SK-N-MC (cell line): ENCODE data around the gene CFAP119.

Source experiments
- DNase-seq: peaks from one replicate; pipeline ENCODE4 v3.0.0-alpha.2; 2011; ENCODE audit warnings: low read depth, low spot score
- H3K27ac ChIP-seq: fragments of 200-600 bp; sonication (generic); 2 replicates; pipeline ENCODE4 v1.5.1; 2016; ENCODE audit warnings: mixed run types
- H3K36me3 ChIP-seq: fragments of 200-600 bp; sonication (generic); 2 replicates; pipeline ENCODE4 v1.6.1; 2017; ENCODE audit warnings: antibody characterized with exemption, low read length, mixed read lengths; ENCODE audit not compliant: insufficient read depth
- H3K4me3 ChIP-seq: fragments of 200-600 bp; sonication (generic); 2 replicates; pipeline ENCODE4 v1.5.1; 2016
- H3K9ac ChIP-seq: fragments of 200-600 bp; sonication (generic); 2 replicates; pipeline ENCODE4 v1.8.0; 2017; ENCODE audit warnings: mixed run types, mixed read lengths; ENCODE audit not compliant: insufficient read length
- H3K9me3 ChIP-seq: fragments of 200-600 bp; sonication (generic); 2 replicates; pipeline ENCODE4 v1.6.1; 2017; ENCODE audit warnings: low read depth, mild to moderate bottlenecking, antibody characterized with exemption, low read length, moderate library complexity, mixed read lengths
- EZH2 ChIP-seq: fragments of 200-600 bp; sonication (generic); IDR thresholded peaks from one replicate; pipeline ENCODE4 v1.6.1; 2017; ENCODE audit warnings: antibody characterized with exemption
- FOXP2 ChIP-seq: optimal IDR thresholded peaks from 2 replicates; pipeline ENCODE3; 2011; ENCODE audit warnings: mild to moderate bottlenecking, moderate library complexity; ENCODE audit not compliant: insufficient read depth; ENCODE audit errors: extremely low read length, control extremely low read depth
- POLR2AphosphoS5 ChIP-seq: IDR thresholded peaks from 2 replicates; pipeline ENCODE4 v1.6.1; 2012; ENCODE audit warnings: mild to moderate bottlenecking, low read depth, low read length, borderline replicate concordance

Gene CFAP119

DNA sequence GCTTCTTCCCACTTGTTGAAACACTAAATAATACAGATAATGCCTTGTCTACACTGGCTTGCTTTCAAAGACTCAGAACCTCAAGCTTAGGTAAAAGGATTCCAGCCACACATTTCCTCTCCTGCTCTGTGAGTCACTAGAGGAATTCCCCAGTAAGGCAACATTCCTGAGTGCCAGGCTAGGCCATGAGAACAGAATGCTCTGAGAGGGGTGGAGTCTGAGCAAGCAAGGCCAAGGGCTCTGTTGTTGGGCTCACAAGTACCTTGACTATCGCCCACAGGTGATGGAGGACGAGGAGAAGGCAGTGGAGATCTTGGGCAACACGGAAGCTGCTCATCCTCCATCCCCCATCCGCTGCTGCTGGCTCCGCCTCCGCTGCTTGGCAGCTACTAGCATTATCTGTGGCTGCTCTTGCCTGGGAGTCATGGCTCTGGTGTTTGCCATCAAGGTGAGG is 20.4 kb downstream of the CFAP119 start:
- Histone ChIP-seq H3K9ac (no peak overlapping the region), H3K4me3 (no peak overlapping the region), H3K27ac (no peak overlapping the region)

DNA sequence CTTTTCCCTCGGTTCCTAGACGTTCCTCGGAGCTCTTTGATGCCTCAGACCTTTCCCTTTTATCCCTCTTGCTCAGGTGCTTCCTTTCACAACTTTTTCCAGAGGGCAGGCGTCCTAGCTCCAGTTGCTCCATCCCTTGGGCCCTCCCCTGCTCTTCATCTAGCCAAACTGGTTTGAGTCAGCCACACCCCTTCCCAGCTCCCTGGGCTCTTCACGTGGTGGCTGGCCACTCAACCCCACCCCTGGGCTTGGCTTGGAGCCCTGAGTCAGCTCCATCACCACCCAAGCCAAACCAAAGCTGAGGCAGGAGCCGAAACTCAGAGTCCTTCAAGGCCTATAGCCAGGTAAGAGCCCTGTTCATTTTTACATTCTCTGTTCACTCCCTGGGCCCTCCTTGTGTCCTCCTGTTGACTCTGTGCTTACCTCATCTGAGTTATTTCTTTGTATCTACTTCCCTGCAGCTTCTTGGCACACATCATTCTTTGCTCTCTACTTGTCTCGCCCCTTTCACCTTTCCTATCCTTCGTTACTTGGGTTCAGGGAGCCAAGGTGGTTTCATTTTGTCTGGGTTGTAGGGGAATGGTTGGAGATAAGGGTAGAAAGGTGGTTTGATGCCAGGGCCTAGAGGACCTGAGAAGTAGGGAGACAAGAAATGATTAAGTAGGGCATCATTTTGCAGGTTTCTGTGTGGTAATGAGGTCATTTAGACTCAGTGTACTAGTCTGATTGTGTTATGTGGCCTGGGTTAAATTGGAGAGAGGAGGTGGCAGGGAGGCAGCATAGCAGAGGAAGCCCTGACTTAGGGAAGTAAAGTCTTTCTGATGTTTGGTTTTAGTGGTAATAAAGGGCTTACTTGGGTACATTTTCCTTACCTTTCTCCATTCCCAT is 21.3 kb downstream of the CFAP119 start:
- TF ChIP-seq POLR2AphosphoS5: peak; percentile 27; the same call in 1 of the 2 replicates
- no peak for TF ChIP-seq FOXP2
- no peak for DNase-seq
- Histone ChIP-seq H3K9me3 (no peaks in the 10 kb centered on the region), H3K9ac (no peak overlapping the region), H3K4me3 (no peak overlapping the region), H3K36me3 (peaks cover 43% of the 10 kb centered on the region), H3K27ac (0 out of 2 replicates have a peak overlapping the region, but pooled peaks have one; percentile 44)

More for the DNA sequence above, 20.4 kb downstream of the CFAP119 start:
- TF ChIP-seq FOXP2 (no peak), EZH2 (no peak), POLR2AphosphoS5 (no peak; the same call in 1 of the 2 replicates)
- no peak for DNase-seq
- no peaks in the 10 kb centered on the region for H3K9me3 ChIP-seq
- H3K36me3 ChIP-seq: peaks cover 34% of the 10 kb centered on the region

DNA sequence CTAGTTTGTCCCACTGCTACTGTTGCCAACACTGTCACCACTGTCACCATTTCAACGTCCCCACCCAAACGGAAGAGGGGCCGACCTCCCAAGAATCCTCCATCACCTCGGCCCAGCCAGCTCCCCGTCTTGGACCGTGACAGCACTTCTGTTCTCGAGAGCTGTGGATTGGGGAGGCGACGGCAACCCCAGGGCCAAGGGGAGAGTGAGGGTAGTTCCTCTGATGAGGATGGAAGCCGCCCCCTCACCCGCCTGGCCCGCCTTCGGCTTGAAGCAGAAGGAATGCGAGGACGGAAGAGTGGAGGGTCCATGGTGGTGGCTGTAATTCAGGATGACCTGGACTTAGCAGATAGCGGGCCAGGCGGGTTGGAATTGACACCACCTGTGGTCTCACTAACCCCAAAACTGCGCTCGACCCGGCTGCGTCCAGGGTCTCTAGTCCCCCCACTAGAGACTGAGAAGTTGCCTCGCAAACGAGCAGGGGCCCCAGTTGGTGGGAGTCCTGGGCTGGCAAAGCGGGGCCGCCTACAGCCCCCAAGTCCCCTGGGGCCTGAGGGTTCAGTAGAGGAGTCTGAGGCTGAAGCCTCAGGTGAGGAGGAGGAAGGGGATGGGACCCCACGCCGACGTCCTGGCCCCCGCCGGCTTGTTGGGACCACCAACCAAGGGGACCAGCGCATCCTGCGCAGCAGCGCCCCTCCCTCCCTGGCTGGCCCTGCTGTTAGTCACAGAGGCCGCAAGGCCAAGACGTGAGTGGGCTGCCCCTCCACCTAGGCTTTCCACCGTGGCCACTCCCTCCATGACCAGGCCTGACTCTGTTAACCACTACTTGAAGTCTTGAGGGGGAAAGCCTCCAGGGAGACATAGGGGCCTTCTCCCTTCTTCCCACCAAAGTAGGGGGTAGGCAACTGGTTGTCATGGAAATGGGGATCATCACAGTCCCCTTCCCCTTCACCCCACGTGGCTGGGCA is 22.6 kb downstream of the CFAP119 start:
- Histone ChIP-seq H3K9me3 (no peaks in the 10 kb centered on the region), H3K36me3 (peaks cover 46% of the 10 kb centered on the region), H3K27ac (no peak overlapping the region), H3K4me3 (no peak overlapping the region), H3K9ac (no peak overlapping the region)
- TF ChIP-seq FOXP2 (no peak), POLR2AphosphoS5 (no peak), EZH2 (no peak)
- DNase-seq: no peak

DNA sequence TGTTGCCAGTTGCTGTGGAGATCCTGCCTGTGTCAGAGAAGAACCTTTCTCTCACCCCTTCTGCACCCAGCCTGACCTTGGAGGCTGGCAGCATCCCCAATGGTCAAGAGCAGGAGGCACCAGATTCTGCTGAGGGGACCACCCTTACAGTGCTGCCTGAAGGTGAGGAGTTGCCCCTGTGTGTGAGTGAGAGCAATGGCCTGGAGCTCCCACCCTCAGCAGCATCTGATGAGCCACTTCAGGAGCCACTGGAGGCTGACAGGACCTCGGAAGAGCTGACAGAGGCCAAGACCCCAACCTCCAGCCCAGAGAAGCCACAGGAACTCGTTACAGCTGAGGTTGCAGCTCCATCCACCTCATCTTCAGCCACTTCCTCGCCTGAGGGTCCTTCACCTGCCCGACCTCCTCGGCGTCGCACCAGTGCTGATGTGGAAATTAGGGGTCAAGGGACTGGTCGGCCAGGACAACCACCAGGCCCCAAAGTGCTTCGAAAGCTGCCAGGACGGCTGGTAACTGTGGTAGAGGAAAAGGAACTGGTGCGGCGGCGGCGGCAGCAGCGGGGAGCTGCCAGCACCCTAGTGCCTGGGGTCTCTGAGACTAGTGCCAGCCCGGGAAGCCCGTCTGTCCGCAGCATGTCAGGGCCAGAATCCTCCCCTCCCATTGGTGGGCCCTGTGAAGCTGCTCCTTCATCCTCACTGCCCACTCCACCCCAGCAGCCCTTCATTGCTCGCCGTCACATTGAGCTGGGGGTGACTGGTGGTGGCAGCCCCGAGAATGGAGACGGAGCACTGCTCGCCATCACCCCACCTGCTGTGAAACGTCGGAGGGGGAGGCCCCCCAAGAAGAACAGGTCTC is 23.8 kb downstream of the CFAP119 start:
- TF ChIP-seq POLR2AphosphoS5 (no peak), FOXP2 (no peak), EZH2 (no peak)
- H3K4me3 ChIP-seq: no peak overlapping the region
- H3K9ac ChIP-seq: no peak overlapping the region
- peaks cover 57% of the 10 kb centered on the region for H3K36me3 ChIP-seq
- no peak for DNase-seq
- H3K9me3 ChIP-seq: no peaks in the 10 kb centered on the region
- no peak overlapping the region for H3K27ac ChIP-seq

DNA sequence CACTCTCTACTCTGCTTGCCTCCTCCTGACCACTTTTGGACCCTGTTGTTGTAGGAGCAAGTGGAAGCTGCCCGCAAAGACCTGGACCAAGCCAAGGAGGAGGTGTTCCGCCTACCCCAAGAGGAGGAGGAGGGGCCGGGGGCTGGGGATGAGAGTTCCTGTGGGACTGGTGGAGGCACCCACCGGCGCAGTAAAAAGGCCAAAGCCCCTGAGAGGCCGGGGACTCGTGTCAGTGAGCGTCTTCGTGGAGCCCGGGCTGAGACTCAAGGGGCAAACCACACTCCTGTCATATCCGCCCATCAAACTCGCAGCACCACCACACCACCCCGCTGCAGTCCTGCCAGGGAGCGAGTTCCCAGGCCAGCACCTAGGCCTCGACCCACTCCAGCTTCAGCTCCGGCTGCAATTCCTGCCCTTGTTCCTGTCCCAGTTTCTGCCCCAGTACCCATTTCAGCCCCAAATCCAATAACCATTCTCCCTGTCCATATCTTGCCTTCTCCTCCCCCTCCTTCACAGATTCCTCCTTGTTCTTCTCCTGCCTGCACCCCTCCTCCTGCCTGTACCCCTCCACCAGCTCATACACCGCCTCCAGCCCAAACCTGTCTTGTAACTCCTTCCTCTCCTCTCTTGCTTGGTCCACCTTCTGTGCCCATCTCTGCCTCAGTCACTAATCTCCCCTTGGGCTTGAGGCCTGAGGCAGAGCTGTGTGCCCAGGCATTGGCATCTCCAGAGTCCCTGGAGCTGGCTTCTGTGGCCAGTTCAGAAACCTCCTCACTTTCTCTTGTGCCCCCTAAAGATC is 24.7 kb downstream of the CFAP119 start:
- no peaks in the 10 kb centered on the region for H3K9me3 ChIP-seq
- DNase-seq: no peak
- no peak overlapping the region for H3K27ac ChIP-seq
- H3K4me3 ChIP-seq: no peak overlapping the region
- peaks cover 65% of the 10 kb centered on the region for H3K36me3 ChIP-seq
- TF ChIP-seq EZH2: no peak
- TF ChIP-seq POLR2AphosphoS5: no peak
- TF ChIP-seq FOXP2: no peak
- H3K9ac ChIP-seq: no peak overlapping the region

DNA sequence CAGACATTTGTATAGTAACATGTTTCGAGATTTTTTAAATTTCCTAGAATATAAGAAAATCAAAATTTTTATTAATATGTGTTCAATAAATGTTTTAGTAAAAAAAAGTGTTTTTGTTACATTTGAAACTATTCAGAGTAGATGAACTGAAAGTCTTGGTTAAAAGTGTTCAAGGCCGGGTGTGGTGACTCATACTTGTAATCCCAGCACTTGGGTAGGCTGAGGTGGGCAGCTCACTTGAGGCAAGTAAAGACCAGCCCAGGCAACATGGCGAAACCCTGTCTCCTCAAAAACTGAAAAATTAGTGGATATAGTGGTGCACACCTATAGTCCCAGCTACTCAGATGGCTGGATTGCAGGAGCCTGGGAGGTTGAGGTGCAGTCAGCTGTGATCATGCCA is 30.5 kb downstream of the CFAP119 start:
- no peak overlapping the region for H3K4me3 ChIP-seq
- peaks cover 73% of the 10 kb centered on the region for H3K36me3 ChIP-seq
- DNase-seq: no peak
- H3K9me3 ChIP-seq: no peaks in the 10 kb centered on the region
- TF ChIP-seq POLR2AphosphoS5 (no peak), EZH2 (no peak), FOXP2 (no peak)
- H3K27ac ChIP-seq: no peak overlapping the region
- no peak overlapping the region for H3K9ac ChIP-seq

DNA sequence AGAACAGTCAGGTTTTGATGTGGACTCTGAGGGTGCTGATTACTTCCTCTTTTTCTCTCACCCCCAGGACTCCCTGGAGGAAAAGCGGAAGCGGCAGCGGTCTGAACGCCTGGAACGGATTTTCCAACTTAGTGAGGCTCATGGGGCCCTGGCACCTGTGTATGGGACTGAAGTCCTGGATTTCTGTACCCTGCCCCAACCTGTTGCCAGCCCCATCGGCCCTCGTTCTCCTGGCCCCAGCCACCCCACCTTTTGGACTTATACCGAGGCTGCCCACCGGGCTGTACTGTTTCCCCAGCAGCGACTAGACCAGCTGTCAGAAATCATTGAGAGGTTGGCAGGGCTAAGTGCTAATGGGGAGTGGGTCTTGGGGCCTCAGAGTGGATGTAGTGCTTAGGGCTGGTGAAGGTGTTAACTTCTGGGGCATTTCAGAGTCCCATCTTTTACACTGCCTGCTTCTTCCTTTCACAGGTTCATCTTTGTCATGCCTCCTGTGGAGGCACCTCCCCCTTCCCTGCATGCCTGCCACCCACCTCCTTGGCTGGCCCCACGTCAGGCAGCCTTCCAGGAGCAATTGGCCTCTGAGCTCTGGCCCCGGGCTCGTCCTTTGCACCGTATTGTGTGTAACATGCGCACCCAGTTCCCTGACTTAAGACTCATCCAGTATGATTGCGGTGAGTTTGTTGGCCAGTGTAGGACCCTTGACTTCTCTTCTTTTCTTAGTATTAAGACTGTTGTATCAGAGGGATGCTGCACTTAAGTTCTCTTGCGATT is 32.8 kb downstream of the CFAP119 start:
- Histone ChIP-seq H3K9ac (no peak overlapping the region), H3K9me3 (no peaks in the 10 kb centered on the region), H3K36me3 (peaks cover 78% of the 10 kb centered on the region), H3K27ac (no peak overlapping the region), H3K4me3 (no peak overlapping the region)
- DNase-seq: no peak
- TF ChIP-seq EZH2 (no peak), POLR2AphosphoS5 (no peak), FOXP2 (no peak)
